K562 (cell line): Measurements from ENCODE around the gene GRSF1.

Experiments
- EHMT2 ChIP-seq: fragments of 450-650 bp; IDR thresholded peaks from 2 replicates; pipeline ENCODE4 v1.6.1; 2018; ENCODE audit warnings: antibody characterized with exemption
- TBP ChIP-seq: optimal IDR thresholded peaks from 2 replicates; pipeline ENCODE3; 2011; ENCODE audit warnings: low read depth, low read length, improper control_type of control experiment
- ZKSCAN8 ChIP-seq: fragments of 200-800 bp; sonication (Bioruptor generic); IDR thresholded peaks from 2 replicates; pipeline ENCODE4 v1.6.1; 2016; ENCODE audit warnings: missing genetic modification characterization, missing compliant biosample characterization
- ZNF785 ChIP-seq: fragments of 250-450 bp; sonication (Bioruptor Pico); IDR thresholded peaks from 2 replicates; pipeline ENCODE4 v1.4.0; 2020; ENCODE audit warnings: mild to moderate bottlenecking

DNA sequence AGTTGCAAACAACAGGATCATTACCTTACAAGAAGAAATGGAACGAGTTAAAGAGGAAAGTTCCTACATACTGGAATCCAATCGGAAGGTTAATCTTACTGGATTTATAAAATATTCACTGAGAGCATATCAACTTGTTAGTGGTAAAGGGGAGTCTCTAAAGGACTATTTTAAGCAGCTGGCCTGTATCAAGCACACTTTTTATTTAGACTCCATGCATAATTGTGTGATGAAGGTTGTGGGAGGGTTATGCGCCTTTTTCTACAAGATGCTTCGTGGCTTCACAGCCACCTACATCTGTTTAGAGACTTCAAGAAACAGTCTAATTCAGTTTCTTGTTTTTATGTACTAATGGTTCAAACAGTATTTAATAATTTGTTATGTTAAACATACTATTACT lies 56.6 kb downstream of the GRSF1 start:
- TF ChIP-seq TBP (no peak), ZKSCAN8 (no peak), EHMT2 (no peak), ZNF785 (CRISPR knock-in tag) (no peak)
